GM12892 (cell line): Measurements from ENCODE around the gene DOCK4.
A peak's percentile ranks its signal among the peaks of the same experiment; 100 is the strongest.

ENCODE experiments used
- DNase-seq: peaks from one replicate; pipeline ENCODE4 v3.0.0; 2011; ENCODE audit not compliant: insufficient read length
- FAIRE-seq: peaks from 2 replicates; lab custom pipeline; 2011; peaks lifted over from hg19 to GRCh38; lab: Jason Lieb, UNC
- POLR2A ChIP-seq: IDR thresholded peaks from 2 replicates; pipeline ENCODE4 v1.6.1; 2011; ENCODE audit warnings: low read depth, low read length, control low read depth
- POLR2AphosphoS5 ChIP-seq: IDR thresholded peaks from 2 replicates; pipeline ENCODE4 v1.6.1; 2011; ENCODE audit warnings: low read depth, low read length, control low read depth
- TAF1 ChIP-seq: IDR thresholded peaks from 2 replicates; pipeline ENCODE4 v1.6.1; 2011; ENCODE audit warnings: low read depth, mild to moderate bottlenecking, control low read depth, low read length, borderline replicate concordance

DOCK4 gene

DNA sequence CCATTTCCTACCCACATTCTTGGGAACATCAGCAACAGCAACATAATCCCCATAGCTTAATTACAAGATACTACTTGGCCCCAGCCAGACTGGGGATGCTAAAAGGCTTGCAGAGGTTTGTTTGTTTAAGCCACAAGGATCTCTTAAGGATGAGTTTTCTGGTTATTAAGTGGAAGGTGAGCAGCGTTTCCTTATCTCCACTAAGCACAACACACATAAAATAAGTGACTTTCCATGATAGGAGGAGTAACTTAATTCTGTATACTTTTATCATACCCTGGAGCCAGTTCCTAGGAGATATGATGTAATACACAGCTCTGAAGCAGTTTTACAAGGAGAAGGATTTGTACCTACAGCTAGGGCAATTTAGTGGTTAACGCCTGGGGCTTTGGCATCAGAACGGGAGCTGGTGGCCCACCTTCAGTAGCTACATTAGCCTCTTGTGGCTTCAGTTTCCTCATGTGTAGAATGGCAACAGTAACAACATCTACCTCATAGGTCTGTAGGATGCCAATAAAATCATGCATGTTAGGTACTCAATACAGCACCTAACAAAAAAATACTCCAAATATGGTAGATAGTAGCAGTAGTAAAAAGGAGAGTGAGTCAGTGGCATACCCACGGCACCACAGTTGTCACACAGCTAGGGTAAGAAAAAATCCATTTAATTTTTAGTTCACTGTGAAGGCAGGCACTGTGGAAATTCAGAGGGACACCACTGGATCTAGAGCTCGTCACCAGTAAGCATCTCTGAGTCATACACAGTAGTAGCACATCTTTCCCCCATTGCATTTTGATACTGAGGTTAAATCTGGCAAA, 55.2 kb downstream of the DOCK4 start:
- no peak for FAIRE-seq
- no peak for DNase-seq
- TF ChIP-seq TAF1, result no peak
- no peak for TF ChIP-seq POLR2AphosphoS5
- TF ChIP-seq POLR2A, result no peak

DNA sequence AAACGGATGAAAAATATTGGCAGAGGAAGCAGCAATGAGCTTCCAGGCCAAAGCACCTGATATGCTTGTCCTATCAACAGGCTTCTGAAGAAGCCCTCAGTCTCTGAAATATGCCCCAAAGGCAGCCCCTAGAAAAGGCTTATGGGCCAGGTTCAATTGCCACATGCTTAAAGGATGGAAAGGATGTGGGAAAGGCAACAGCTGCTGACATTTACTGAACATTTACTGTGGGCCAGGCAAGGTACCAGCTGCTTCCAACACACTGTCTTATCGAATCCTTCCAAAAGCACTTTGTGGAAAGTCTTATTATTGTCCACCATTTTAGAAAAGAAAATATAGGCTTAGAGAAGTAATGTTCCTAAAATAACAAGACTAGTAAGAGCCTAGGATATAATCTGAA, 56.5 kb downstream of the DOCK4 start:
- peak; percentile 36 for FAIRE-seq
- no peak for TF ChIP-seq POLR2AphosphoS5
- TF ChIP-seq POLR2A, result no peak
- TF ChIP-seq TAF1, result no peak
- no peak for DNase-seq

GRCh38 chr7:112147793-112148361, 58.3 kb downstream of the DOCK4 start:
- TF ChIP-seq TAF1 (no peak), POLR2A (no peak), POLR2AphosphoS5 (no peak)
- FAIRE-seq, result peak; percentile 14
- DNase-seq, result no peak

DNA sequence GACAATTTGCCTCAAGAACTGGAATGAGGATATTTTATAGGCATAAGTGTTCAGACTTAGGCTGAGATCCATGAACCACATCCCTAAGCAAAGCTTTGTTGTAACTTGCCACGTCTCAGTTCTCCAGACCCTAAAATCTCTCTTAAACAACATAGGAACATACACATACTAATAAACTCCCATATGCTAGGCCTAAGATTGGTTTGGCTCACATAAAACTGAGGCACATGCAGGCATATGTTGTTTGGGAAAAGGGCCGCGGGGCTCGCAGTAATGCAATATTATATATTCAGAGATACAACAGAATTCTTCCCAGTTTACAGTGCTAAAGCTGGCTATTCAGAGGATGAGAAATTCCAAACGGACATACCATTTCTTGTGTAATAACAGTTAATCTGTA, 61.0 kb downstream of the DOCK4 start:
- FAIRE-seq, result no peak
- DNase-seq, result no peak
- TF ChIP-seq POLR2AphosphoS5 (no peak), TAF1 (no peak), POLR2A (no peak)

DNA sequence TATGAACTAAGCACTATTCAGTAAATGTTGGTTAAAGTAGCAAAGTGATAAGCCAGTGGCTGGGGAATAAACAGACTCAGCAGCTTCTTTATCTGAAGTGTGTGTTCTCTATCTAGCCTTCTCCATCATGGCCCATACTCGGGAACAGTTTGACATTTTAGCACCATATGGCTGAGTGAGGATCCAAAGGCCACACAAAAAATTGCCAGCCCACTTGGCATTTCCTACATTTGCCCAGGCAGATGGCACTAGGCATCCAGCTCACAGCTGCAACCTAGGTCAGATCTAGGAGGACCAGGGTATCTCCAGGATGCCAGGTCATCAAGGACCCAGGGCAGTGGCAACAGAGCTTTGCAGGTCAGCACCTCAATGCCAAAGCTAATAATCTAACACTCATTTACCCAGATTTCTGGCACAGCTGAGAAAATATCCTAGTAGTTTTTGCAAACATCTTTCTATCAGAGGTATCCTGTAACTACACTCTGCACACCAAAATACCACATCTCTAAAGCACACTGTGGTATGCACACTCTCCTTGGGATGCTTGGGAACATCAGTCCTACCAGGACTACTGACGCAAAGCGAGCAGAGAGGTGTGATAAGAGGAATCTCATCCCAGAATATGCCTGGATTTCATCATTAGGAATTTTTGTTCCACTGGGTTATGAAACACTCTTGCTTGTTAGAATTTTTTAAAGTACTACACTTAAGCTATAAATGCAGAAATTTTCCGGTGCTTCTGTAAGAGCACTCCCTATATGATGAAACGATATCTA, 61.7 kb downstream of the DOCK4 start:
- DNase-seq, result no peak
- FAIRE-seq, result no peak
- TF ChIP-seq POLR2A (no peak), TAF1 (no peak), POLR2AphosphoS5 (no peak)

- FAIRE-seq (no peak), DNase-seq (no peak)
- no peak for TF ChIP-seq POLR2AphosphoS5
- no peak for TF ChIP-seq POLR2A
- no peak for TF ChIP-seq TAF1
These were observed 62.6 kb downstream of the DOCK4 start for GRCh38 chr7:112143582-112143981.

GRCh38 chr7:112143136-112143535, 63.1 kb downstream of the DOCK4 start:
- FAIRE-seq (no peak), DNase-seq (no peak)
- no peak for TF ChIP-seq POLR2A
- TF ChIP-seq POLR2AphosphoS5, result no peak
- no peak for TF ChIP-seq TAF1

- FAIRE-seq (no peak), DNase-seq (no peak)
- TF ChIP-seq POLR2A (no peak), POLR2AphosphoS5 (no peak), TAF1 (no peak)
These were observed 65.6 kb downstream of the DOCK4 start for GRCh38 chr7:112140600-112140999.

- DNase-seq, result no peak
- FAIRE-seq, result no peak
- no peak for TF ChIP-seq TAF1
- TF ChIP-seq POLR2A, result no peak
- TF ChIP-seq POLR2AphosphoS5, result no peak
These were observed 67.3 kb downstream of the DOCK4 start for GRCh38 chr7:112138938-112139337.

GRCh38 chr7:112138325-112138852, 67.8 kb downstream of the DOCK4 start:
- TF ChIP-seq POLR2A, result no peak
- no peak for TF ChIP-seq TAF1
- no peak for TF ChIP-seq POLR2AphosphoS5
- DNase-seq (no peak), FAIRE-seq (no peak)
